ENCODE results near the gene KRT79. TPM values are rescaled to one million over a fixed set of nuclear protein-coding genes. Genes with fewer than 3 reads are reported as not detected.

Gene KRT79
- total RNA-seq, 4 donors from 2014 or later: 0.46 to 2.8 (median 1.7) TPM; not detected in 1

- no peak for TF ChIP-seq CTCF (IDR thresholded peaks at IDR 0.05)
- DNase-seq (ENCODE audit: low spot score) (no peak), ATAC-seq (ENCODE audit: low FRiP score) (no peak)
These were observed 553 bp upstream of the KRT79 start for GRCh38 chr12:52834727-52835001.

- no peak for TF ChIP-seq CTCF (IDR thresholded peaks at IDR 0.05)
- DNase-seq (ENCODE audit: low spot score) (no peak), ATAC-seq (ENCODE audit: low FRiP score) (no peak)
These were observed 866 bp downstream of the KRT79 start for GRCh38 chr12:52832985-52833905.

GRCh38 chr12:52832451-52832850, 1.7 kb downstream of the KRT79 start:
- DNase-seq (ENCODE audit: low spot score): no peak
- TF ChIP-seq CTCF (IDR thresholded peaks at IDR 0.05): no peak
- ATAC-seq (ENCODE audit: low FRiP score): no peak

- ATAC-seq (ENCODE audit: low FRiP score) (no peak), DNase-seq (ENCODE audit: low spot score) (no peak)
- TF ChIP-seq CTCF (IDR thresholded peaks at IDR 0.05): no peak
These were observed 2.9 kb downstream of the KRT79 start for GRCh38 chr12:52831251-52831650.

- TF ChIP-seq CTCF (IDR thresholded peaks at IDR 0.05): no peak
- ATAC-seq (ENCODE audit: low FRiP score) (no peak), DNase-seq (ENCODE audit: low spot score) (no peak)
These were observed 3.9 kb downstream of the KRT79 start for GRCh38 chr12:52829986-52830770.

GRCh38 chr12:52828591-52829021, 5.5 kb downstream of the KRT79 start:
- no peak for TF ChIP-seq CTCF (IDR thresholded peaks at IDR 0.05)
- ATAC-seq (ENCODE audit: low FRiP score): no peak
- no peak for DNase-seq (ENCODE audit: low spot score)

All from omental fat pad (tissue), 4 donors.